ENCODE results near the gene FBXO31. TPM values are rescaled to one million over a fixed set of nuclear protein-coding genes. Genes with fewer than 3 reads are reported as not detected.

Gene FBXO31
- total and polyA plus RNA-seq, 2 of the 13 experiments (the other 11 are each of a cell fraction or from before 2014, with no cell fraction given) = 92.4 to 101 TPM

- no peak for TF ChIP-seq ZBTB4 (CRISPR knock-in tag; IDR thresholded peaks at IDR 0.05; ENCODE audit: borderline replicate concordance)
- TF ChIP-seq KLF15 (CRISPR knock-in tag; IDR thresholded peaks at IDR 0.05; ENCODE audit: borderline replicate concordance) = no peak
- no peak for TF ChIP-seq MEIS1 (CRISPR knock-in tag; IDR thresholded peaks at IDR 0.05; ENCODE audit: borderline replicate concordance)
- no peak for TF ChIP-seq GRHL1 (CRISPR knock-in tag; conservative IDR thresholded peaks at IDR 0.05)
- TF ChIP-seq ZNF503 (CRISPR knock-in tag; IDR thresholded peaks at IDR 0.05) = no peak
- no peak for TF ChIP-seq ZNF350 (CRISPR knock-in tag; IDR thresholded peaks at IDR 0.05; ENCODE audit: borderline replicate concordance, low read depth)
- TF ChIP-seq E2F5 (CRISPR knock-in tag; conservative IDR thresholded peaks at IDR 0.05) = no peak
- peak; percentile 13; the same call in 1 of the 2 replicates for TF ChIP-seq ZNF768 (CRISPR knock-in tag; IDR thresholded peaks at IDR 0.05)
- TF ChIP-seq, protein P1, sequence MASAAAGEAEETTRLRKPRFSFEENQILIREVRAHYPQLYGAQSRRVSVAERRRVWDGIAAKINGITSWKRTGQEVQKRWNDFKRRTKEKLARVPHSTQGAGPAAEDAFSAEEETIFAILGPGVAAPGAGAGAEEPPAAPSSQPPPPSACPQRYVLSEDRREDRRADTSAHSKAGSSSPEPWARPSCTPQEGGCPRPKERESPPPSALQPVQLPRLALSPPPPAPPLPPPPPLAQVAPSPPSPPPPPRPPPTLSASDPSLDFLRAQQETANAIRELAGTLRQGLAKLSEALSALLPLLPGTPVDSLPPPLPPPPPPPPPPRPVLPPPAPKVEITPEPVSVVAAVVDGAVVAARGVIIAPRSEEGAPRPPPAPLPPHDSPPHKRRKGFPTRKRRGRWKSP (CRISPR knock-in tag; IDR thresholded peaks at IDR 0.05) = no peak
- no peak for TF ChIP-seq ZNF253 (CRISPR knock-in tag; IDR thresholded peaks at IDR 0.05; ENCODE audit: borderline replicate concordance)
- no peak for TF ChIP-seq PHB2 (IDR thresholded peaks at IDR 0.05; ENCODE audit: partially characterized antibody)
- TF ChIP-seq PAF1 (CRISPR knock-in tag; IDR thresholded peaks at IDR 0.05) = no peak
- no peak for TF ChIP-seq HNRNPK (IDR thresholded peaks at IDR 0.05; ENCODE audit: low read depth, low read length, poor library complexity, severe bottlenecking)
These were observed 19.7 kb downstream of the FBXO31 start (continued) for GRCh38 chr16:87363771-87364455.

Measured in HepG2 (cell line).